ENCODE data around the gene SANBR.

The SANBR gene

DNA sequence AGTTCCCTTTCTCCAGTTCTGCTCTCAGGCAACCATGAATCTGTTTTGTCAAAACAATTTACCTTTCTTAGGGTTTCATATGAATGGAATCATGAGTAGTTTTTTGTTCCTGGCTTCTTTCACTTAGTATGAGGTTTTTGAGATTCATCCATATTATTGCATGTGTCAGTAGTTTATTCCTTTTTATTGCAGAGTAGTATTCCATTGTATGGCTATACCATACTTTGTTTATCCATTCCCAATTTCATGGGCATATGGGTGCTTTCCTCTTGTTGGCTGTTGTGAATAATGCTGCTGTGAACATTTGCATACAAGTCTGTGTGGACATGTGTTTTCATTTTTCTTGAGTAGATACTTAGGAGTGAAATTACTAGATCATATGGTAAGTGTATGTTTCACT lies 46.0 kb downstream of the SANBR start:
- DNase-seq (no peak), ATAC-seq (replicated peaks) (no peak)
- Mint-ChIP-seq H3K27me3 (no peaks in the 10 kb centered on the region), H3K4me1 (ENCODE audit: low read depth in 2 of 2) (no peaks in the 10 kb centered on the region), H3K27ac (no peak overlapping the region), H3K36me3 (ENCODE audit: insufficient read depth) (no peaks in the 10 kb centered on the region), H3K9me3 (no peaks in the 10 kb centered on the region), H3K4me3 (no peak overlapping the region)

DNA sequence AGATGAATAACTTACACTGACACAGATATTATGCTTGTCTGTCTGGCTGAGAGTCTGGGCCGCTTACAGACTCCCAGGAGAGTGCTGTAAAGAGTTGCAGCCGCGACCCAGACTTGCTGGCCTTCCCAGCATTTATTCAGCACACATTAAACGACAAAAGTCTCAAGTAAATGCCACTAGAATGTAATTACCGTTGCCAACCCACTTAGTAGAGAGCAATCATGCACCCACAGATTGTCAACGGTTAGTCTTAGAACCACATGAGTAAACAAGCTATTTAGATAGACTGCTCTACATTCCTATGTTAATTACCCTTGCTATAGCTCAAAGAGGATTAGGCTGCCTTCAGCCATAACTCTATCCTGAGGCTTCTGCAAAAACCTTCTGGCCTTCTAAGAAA lies 48.5 kb downstream of the SANBR start:
- Mint-ChIP-seq H3K4me1 (ENCODE audit: low read depth in 2 of 2) (no peaks in the 10 kb centered on the region), H3K36me3 (ENCODE audit: insufficient read depth) (peaks cover 7% of the 10 kb centered on the region), H3K4me3 (no peak overlapping the region), H3K27ac (no peak overlapping the region), H3K27me3 (no peaks in the 10 kb centered on the region), H3K9me3 (no peaks in the 10 kb centered on the region)
- ATAC-seq (replicated peaks) (no peak), DNase-seq (no peak)

Data from effector memory CD8-positive, alpha-beta T cell (primary cell).